Mucosa of descending colon (tissue), 3 donors: Measurements from ENCODE around the gene EHBP1L1. TPM values are rescaled to one million over a fixed set of nuclear protein-coding genes. Genes with fewer than 3 reads are reported as not detected.

Experiments used
- ATAC-seq: fragments of 200-7000 bp; cut with Tn5 transposase; one replicate; pipeline ENCODE4 v1.9.1; 2020; ENCODE audit warnings: mild to moderate bottlenecking, moderate library complexity
- DNase-seq, 3 donors: peaks; one replicate each; pipeline ENCODE4 v3.0.0-alpha.2; 2020
- H3K36me3 ChIP-seq: fragments of 200-600 bp; one replicate; pipeline ENCODE4 v1.8.0; 2021; ENCODE audit warnings: low read depth, mild to moderate bottlenecking
- H3K4me1 ChIP-seq: fragments of 200-600 bp; one replicate; pipeline ENCODE4 v1.8.0; 2021; ENCODE audit warnings: low read depth, mild to moderate bottlenecking
- H3K4me3 ChIP-seq: fragments of 200-600 bp; one replicate; pipeline ENCODE4 v1.8.0; 2021; ENCODE audit warnings: mild to moderate bottlenecking
- H3K9me3 ChIP-seq: fragments of 200-600 bp; one replicate; pipeline ENCODE4 v1.8.0; 2021; ENCODE audit warnings: mild to moderate bottlenecking
- intact Hi-C, 2 donors: fragments of 100-400 bp; cut with DNase I in 1 of 2; cut with micrococcal nuclease in 1 of 2; formaldehyde crosslinking; loops; one replicate each; pipeline versions ENCODE4 v1.11.0 to v1.11.1; 2022; cut with DNase I, micrococcal nuclease
- total RNA-seq, 3 donors: library from RNA; stranded (reverse); fragmentation: NEBNext Ultra II Directional in 2 of 3; extraction: Animal tissue kit (Norgen Biotek cat#: 25700) in 2 of 3; gene quantifications; one replicate each; pipeline versions ENCODE4 v1.2.1 to v1.2.4, GENCODE V29; 2021 to 2023
- TF ChIP-seq, protein P1 (sequence below): fragments of 200-600 bp; IDR thresholded peaks from one replicate; pipeline ENCODE4 v1.8.0; 2022; ENCODE audit warnings: antibody characterized with exemption, mild to moderate bottlenecking
- donor health status: DM: no; HTN: no; CAD: no; lungs with moderate emphysema.
- donor health status: DM: no; HTN: no; CAD: no.
- donor health status: DM: no; HTN: yes; CAD: no.

EHBP1L1 gene
- total RNA-seq, 3 donors from 2014 or later = 65.8 to 208 (median 65.9) TPM

DNA sequence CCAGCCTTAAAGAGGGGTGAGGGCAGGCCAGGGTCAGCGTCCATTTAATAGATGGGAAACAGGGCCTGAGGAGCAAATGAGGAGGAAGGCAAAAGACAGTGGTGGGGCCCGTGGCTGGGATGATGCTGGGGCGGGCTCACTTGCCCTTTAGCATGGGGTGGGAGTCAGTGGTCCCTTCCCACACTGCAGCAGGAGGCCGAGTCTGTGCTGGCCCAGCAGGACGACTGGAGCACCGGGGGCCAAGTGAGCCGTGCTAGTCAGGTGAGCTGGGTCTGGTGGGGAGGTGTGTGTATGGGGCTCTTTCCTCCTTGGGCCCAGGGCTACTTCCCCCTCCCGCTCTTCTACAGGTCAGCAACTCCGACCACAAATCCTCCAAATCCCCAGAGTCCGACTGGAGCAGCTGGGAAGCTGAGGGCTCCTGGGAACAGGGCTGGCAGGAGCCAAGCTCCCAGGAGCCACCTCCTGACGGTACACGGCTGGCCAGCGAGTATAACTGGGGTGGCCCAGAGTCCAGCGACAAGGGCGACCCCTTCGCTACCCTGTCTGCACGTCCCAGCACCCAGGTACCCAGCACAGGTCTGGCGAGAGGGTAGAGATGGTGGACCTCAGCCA is 38.1 kb upstream of the EHBP1L1 start:
- no peak overlapping the region for H3K4me3 ChIP-seq
- H3K9me3 ChIP-seq = no peaks in the 10 kb centered on the region
- TF ChIP-seq, protein P1, sequence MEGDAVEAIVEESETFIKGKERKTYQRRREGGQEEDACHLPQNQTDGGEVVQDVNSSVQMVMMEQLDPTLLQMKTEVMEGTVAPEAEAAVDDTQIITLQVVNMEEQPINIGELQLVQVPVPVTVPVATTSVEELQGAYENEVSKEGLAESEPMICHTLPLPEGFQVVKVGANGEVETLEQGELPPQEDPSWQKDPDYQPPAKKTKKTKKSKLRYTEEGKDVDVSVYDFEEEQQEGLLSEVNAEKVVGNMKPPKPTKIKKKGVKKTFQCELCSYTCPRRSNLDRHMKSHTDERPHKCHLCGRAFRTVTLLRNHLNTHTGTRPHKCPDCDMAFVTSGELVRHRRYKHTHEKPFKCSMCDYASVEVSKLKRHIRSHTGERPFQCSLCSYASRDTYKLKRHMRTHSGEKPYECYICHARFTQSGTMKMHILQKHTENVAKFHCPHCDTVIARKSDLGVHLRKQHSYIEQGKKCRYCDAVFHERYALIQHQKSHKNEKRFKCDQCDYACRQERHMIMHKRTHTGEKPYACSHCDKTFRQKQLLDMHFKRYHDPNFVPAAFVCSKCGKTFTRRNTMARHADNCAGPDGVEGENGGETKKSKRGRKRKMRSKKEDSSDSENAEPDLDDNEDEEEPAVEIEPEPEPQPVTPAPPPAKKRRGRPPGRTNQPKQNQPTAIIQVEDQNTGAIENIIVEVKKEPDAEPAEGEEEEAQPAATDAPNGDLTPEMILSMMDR = no peak
- peaks cover 17% of the 10 kb centered on the region for H3K4me1 ChIP-seq
- H3K36me3 ChIP-seq = peaks cover under 1% of the 10 kb centered on the region
- no peak for ATAC-seq
- intact Hi-C loops = loop anchor here in 1 of 2 donors (10.0 kb wide), 1 partner anchor 57 kb away; the partner anchor contains the start of gene KCNK7
- DNase-seq = peak in 1 of 3 donors; percentile 56

DNA sequence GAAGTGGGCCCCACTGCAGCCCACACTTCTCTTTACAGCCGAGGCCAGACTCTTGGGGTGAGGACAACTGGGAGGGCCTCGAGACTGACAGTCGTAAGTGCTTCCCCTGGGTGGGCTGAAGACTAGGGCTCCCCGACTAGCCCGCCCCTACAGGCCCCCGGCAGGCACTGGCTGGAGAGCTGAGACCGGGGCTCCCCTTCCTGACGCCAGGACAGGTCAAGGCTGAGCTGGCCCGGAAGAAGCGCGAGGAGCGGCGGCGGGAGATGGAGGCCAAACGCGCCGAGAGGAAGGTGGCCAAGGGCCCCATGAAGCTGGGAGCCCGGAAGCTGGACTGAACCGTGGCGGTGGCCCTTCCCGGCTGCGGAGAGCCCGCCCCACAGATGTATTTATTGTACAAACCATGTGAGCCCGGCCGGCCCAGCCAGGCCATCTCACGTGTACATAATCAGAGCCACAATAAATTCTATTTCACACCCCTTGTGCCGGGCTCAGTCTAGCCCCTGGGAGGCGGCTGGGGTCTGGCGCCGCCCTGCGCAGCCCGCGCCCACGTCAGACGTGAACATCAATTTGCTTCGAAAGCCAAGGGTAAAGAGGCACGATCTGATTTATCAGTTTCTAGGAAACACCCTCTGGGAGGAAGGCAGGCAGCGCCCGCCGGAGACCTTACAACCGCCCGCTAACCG is 37.5 kb upstream of the EHBP1L1 start:
- ATAC-seq (no peak), DNase-seq (peak in 1 of 3 donors; percentile 63)
- H3K4me3 ChIP-seq = no peak overlapping the region
- no peaks in the 10 kb centered on the region for H3K36me3 ChIP-seq
- peaks cover 17% of the 10 kb centered on the region for H3K4me1 ChIP-seq
- intact Hi-C loops = loop anchor here in 1 of 2 donors (10.0 kb wide), 1 partner anchor 56 kb away; the partner anchor contains the start of gene KCNK7
- no peaks in the 10 kb centered on the region for H3K9me3 ChIP-seq
- TF ChIP-seq, protein P1 = no peak

DNA sequence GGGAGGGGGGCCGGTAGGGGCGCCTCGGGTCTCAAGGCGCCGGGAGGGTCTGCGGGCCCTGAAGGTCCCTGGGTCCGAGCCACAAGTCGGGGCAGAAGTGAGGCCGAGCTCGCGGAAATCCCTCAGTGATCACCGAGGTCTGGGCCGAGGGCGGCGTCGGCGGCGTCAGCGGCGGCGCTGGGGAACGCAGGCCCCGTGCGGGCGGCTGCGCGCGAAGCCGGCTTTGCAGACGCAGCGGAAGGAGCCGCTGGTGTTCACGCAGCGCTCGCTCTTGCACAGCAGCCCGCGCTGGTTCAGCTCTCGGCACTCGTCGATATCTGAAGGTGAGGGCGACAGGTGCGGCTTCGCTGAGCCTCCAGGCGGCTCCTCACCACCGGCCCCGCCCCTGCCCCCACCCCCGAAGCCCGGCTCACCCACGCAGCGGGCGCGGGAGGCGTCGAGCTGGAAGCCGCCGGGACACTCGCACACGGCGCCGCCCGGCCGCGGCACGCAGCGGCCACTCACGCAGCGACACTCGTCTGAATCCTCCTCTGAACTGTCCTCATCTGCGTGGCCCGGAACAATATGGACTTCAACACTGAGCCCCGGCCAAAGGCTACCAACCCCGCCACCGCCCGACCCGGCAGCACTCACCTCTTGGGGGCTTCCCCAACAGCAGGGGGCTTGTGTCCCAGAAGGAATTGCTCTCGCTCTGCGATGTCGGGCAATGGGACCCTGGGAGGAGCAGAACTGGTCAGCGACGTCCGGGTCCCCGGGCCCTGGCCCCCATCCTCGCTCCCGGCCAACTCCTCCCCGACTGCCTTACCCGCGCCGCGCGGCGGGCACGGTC is 36.7 kb upstream of the EHBP1L1 start:
- intact Hi-C loops = loop anchor here in 1 of 2 donors (10.0 kb wide), 1 partner anchor 56 kb away; the partner anchor contains the start of gene KCNK7
- Histone ChIP-seq H3K36me3 (no peaks in the 10 kb centered on the region), H3K9me3 (no peaks in the 10 kb centered on the region), H3K4me1 (peaks cover 17% of the 10 kb centered on the region), H3K4me3 (no peak overlapping the region)
- DNase-seq (peak in 1 of 3 donors; percentile 62), ATAC-seq (no peak)
- TF ChIP-seq, protein P1 = no peak

DNA sequence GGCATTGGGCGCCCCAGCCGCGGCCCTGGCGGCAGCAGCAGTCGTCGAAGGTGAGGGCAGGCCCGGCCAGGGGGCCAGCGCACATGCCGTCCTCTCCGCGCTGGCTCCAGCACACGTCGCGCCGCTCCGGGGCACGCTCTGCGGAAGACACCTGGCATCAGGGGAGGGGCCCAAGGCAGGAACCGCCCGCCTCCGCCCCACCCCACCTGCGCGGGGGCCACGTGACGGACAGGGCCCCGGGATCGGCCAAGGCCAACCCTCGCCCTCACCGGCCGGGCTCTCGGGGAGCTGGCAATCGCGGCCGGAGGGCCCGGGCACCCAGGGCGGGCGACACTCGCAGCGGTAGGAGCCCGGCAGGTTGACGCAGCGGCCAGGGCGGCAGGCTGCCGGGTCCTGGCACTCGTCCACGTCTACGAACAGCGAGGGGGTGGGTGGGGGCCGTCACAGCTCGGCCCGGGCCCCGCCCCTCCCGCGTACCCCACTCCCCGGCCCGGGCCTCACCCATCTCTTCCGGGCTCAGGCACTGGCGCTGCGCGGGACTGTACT is 36.0 kb upstream of the EHBP1L1 start:
- peak; percentile 73 for ATAC-seq

More for the DNA sequence above, 36.0 kb upstream of the EHBP1L1 start:
- TF ChIP-seq, protein P1 = peak; percentile 26
- H3K36me3 ChIP-seq = no peaks in the 10 kb centered on the region
- intact Hi-C loops = loop anchor here in 1 of 2 donors (10.0 kb wide), 1 partner anchor 55 kb away; the partner anchor contains the start of gene KCNK7
- no peaks in the 10 kb centered on the region for H3K9me3 ChIP-seq
- peak; percentile 86 to 92 (median 90) for DNase-seq
- H3K4me1 ChIP-seq = peaks cover 17% of the 10 kb centered on the region
- peak overlapping the region; percentile 30 for H3K4me3 ChIP-seq
